Inflammatory macrophage (primary cell): ENCODE measurements around the gene PRRG4.
"Not testable (repeated sequence)": the region's sequence is repeated elsewhere in the genome, so short reads cannot be mapped to it uniquely, and the experiment has no call there.

ENCODE experiments used
- DNase-seq, 2 donors: peaks; one replicate each; pipeline ENCODE4 v3.0.0-alpha.2; 2020 to 2022
- total RNA-seq, 18 experiments: gene quantifications; one replicate each; lab custom pipeline; 2026; ENCODE audit warnings: mixed read lengths in 6 of 18, inconsistent platforms in 2 of 18; lab: John Stamatoyannopoulos, UW

PRRG4 gene
- total RNA-seq = 6.6 to 35.5 (median 14.6) reads per million in 18 experiments

DNA sequence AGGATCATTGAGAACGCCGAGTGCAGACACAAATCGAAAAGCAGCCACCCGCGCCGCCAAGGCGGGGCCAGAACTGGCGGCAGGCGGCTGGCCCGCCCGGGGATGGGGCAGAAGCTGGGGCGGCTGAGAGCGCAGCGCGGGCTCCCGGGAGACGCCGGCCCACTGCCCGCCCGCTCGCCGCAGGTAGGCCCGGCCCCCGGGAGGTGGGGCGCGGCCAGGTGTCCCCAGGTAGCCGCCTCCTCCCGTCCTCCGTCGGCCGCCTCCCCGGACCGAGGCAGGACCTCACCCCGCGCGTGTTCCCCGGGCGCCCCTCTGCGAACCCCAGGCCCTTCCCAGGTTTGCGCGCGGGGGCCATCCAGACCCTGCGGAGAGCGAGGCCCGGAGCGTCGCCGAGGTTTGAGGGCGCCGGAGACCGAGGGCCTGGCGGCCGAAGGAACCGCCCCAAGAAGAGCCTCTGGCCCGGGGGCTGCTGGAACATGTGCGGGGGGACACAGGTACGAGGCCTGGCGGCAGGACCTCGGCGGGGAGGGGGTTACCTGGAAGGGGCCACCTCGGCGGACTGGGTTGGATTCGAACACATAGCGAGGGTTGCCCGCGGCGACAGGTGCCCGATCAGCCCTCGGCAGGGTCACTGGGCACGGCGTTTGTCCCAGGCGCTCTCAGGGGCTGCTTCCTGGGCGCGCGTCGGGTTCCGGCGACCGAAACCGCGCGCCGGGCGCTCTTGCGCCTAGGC is at the start of gene PRRG4:
Gene PRRG4 (plus strand): TSS at position 248 of the 733 bp plus-strand sequence. CDS start 603 bp downstream, outside the sequence.
- DNase-seq = peak; percentile 83 to 86

DNA sequence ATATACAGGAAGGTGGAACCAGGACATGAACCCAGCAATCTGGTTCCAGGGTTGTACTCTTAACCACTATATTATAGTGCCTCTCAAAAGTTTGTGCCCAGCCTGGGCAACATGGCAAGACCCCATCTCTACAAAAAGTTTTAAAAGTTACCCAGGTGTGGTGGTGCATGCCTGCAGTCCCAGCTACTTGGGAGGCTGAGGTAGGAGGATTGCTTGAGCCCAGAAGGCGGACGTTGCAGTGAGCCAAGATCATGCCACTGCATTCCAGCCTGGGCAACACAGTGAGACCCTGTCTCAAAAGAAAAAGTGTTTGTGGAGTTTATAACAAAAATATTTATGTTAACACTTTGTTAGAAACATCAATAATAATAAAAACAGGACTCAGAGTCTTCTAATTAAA is 48.9 kb upstream of the PRRG4 start:
- DNase-seq = not testable (repeated sequence)

DNA sequence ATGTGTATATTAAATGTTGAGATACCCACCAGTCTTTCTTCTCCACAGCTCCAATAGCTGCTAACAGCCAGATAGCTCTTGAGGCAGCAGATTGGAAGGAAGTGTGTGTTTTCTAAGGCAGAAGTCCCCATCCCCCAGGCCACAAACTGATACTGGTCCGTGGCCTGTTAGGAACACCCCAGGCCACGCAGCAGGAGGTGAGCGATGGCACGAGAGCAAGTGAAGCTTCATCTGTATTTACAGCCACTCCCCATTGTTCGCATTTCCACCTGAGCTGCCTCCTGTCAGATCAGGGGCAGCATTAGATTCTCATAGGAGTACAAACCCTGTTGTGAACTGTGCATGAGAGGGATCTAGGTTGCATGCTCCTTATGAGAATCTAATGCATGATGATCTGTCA is 48.0 kb upstream of the PRRG4 start:
- no peak for DNase-seq

DNA sequence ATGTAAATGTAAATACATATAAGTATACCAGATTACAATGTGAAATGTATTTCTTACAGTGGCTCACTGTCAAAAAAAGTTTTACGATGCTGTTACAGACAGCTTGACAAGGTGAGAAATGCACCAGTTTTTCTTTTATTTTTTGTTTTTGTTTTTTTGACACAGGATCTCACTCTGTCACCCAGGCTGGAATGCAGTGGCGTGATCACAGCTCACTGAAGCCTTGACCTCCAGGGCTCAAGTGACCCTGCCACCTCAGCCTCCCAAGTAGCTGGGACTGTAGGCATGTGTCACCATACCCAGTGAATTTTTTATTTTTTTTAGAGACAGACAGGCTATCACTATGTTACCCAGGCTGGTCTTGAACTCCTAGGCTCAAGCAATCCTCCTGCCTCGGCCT is 44.5 kb upstream of the PRRG4 start:
- no peak for DNase-seq

DNA sequence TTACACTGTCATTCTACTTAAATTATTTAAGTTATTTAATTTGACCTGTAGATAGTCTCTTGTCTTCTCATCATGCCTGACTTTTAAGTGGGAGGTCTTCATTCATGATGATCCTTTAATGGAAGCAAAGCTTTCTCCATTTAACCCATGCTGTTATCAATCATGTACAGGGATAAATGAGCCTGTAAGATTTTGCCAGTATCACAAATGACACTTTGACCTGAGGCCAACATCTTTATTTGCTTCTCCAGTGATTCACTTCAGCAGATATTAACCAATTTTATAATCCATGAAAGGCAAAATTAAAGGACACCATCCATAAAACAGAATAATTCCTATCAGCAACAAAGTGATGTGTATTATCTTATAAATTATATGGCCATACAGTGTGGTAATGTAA is 42.9 kb upstream of the PRRG4 start:
- DNase-seq = no peak

DNA sequence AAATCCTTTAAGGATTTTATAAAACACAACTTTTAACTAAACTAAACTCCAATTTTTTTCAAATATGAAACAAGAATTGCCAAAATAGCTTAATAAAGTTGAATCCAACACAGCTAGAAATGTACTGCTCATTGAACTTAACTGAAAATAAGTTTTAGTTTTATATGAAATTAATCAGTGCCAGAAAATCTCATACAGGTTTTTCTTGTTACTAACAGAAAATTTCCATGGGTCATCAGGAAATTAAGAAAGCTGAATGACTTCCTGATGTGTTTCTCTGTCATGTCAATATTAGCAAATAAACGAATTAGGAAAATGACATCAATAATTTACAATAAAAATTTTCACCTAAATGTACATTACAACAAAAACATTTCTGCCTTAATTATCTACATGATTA is 38.8 kb upstream of the PRRG4 start:
- DNase-seq = no peak

DNA sequence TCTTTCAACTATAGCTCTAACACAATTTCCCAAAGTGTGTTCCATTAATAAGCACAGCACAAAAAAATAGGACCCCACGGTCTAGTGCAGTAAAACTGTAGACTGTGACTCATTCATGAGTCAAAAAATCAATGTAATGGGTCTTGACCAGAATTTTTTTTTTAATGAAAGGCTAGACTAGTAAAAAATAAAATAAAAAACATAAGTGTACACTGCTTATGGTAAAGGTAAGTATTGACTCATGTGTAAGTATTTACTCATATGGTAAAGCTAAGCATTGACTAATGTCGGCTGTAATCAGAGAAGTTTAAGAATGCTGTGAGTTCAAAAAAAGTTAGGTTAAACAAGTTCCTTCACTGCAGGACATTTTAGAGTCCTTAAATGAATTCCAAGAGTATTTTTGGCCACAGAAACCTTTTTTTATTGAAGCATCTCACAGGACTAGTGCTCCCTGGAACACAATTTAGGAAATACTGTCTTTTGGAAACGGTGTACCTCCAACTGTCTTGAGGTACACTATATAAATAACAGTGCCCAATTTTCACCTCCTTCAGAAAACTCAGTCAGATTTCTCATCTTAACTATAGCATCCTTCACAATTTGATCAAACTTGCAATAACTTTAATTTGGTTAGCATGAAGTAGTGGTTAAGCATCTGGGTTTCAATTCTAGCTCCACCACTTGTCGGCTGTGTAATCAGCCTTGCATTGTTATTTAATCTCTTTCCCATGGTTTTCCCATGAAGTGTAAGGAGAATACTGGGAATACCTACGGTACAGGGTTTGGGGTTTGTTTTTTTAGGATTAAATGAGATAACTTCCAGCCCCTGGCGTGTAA is 37.4 kb upstream of the PRRG4 start:
- no peak for DNase-seq

DNA sequence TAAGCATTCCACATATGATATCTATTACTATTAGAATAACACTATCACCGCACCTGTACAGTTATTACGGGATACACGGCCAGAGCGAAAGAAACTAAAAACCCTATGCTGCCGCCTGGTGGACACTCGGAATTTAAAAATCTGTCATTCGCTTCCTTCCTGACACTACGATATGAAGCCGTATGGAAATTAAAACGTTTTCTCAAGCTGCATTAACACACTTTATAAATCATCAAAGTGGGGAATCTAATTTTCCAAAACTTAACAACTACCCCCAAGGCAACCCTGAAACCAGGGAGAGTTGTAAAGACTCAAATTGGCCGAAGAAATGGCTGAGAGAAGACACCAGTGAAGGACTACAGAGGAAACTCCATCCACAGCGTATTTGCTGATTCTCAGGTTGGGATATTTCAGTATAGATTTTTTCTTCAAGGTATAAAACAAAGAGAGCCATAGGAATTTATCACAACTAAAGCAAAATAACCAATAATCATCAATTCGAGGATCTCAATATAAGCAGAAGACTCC is 36.7 kb upstream of the PRRG4 start:
- peak; percentile 57 to 65 for DNase-seq

DNA sequence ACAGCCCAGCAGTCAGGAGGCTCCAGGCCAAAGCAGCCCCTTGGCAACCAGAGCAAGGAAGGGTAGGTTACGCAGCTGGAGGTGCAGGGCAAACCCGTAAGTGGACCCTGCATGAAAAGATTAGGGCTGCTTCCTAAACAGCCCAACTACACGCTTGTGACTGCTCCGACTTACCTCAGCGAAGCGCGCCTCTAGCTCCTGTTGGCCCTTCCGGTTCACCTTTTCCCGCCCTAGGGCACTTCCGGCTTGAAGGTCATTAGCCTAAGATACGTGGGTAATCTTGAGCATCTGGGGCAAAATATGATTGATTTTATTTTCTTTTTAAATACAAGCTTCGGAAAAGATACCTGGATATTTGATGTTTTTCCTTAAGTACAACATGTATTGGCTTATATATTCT is 35.3 kb upstream of the PRRG4 start, which contains the start of gene CCDC73:
Gene CCDC73 (minus strand): TSS at position 224 of the 400 bp plus-strand sequence. CDS start 34,419 bp downstream, outside the sequence.
- DNase-seq = no peak

DNA sequence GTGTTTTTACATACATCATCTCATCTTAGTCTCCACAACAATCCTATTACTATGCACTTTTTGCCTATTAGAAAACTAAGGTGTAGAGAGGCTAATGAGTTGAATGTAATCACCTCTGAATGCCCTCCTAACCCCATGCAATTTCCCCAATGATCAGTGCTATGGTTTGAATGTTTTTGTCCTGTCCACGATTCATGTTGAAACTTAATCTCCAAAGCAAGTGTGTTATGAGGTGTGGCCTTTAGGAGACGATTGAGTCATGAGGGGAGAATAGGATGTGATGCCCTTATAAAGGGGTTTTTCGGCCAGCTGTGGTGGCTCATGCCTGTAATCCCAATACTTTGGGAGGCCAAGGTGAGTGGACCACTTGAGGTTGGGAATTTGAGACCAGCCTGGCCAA is 33.3 kb upstream of the PRRG4 start:
- DNase-seq = no peak

DNA sequence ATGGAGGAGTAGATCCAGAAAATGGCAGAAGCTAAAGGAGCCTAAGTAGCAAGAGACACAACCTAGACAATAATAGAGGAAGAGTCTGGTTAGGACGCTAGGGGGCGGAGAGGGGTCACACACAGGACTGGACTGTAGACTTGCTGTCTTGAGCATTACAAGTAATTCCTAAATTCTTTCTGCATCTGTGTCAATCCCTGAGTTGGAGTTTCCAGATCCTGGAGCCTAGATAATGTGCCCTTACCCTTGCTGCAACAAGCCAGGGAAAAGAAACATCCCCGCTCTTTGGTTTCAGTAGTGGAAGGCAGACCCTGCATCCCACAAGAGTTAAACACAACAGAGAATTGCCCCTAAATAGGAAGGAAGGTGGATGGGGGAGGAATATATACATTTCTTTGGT is 20.4 kb upstream of the PRRG4 start:
- peak; percentile 75 to 81 for DNase-seq

DNA sequence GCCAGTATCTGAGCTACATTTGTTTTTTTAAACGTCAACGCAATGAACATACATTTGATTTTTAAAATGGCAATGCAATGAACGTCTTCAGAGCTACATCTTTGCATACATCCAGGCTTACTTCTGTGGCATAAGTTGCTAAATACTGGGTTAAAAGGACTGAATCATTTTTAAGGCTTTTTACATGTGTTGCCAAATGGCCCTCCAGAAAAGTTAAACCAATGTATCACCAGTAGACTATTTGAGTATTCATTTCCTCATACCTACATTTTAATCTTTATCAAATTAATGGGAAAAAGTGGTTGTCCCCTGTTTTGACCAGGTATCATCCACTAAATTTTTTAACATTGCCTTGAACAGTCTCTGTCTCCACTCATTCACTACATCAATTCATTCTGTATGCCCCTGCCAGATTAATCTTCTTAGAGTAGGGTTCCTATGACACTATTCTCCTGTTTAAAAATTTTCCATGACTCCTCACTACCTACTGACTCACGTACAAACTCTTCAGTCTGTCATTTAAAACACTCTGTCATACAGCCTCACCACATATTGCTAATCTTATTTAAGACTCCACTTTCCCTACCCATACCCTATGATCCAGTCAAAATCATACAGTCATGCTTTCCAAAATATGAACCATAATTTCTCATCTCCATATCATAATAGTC is 12.4 kb upstream of the PRRG4 start:
- no peak for DNase-seq

DNA sequence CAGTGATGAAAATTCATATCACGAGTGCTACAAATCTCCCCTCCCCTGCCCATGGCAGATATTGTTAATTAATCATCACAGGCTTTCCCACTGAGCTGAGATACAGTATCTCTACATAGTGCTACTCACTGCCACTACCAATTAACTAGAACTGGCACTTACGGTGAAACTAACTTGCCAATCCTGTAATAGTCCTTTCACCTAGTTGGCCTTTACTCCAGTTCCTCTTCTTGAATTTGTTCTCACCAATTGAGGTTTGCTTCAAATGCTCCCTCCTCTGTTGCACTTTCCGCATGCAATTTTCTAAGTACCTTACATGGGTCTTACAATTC is 11.9 kb upstream of the PRRG4 start:
- peak in 1 of 2 donors; percentile 2 for DNase-seq

DNA sequence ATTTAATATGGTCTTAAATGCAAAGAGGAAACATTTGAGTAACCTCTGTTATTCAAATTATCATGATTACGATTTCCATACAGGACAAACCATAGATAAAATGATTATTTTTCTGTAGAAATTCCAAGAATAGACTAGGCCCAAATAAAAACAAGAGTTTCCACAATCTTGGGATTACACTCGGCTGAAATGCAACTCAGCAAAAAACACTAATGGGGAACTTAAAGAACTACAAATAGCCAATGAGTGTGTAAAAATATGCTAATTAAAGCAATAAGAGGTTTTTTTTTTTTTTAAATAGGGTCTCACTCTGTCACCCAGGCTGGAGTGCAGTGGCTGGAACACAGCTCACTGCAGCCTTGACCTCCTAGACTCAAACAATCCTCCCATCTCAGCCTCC is 10.5 kb upstream of the PRRG4 start:
- no peak for DNase-seq

DNA sequence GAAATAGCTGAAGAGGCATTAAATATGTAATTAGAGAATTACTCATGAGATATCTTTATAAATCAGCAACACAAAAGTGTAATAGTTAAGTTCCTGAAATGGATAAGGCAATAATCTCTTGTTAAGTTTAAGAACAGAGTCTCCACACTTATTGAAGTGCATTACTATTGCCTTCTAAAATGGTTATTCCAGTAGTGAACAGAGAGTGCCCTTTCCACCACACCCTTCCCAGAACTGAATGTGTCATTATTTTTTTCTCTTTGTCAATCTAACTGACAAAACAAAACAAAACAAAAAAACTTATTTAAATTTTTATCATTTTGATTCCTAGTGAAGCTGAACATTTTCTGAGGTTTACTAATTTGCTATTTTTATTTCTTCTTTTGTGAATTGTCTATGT is 9.2 kb upstream of the PRRG4 start:
- DNase-seq = peak in 1 of 2 donors; percentile 21

DNA sequence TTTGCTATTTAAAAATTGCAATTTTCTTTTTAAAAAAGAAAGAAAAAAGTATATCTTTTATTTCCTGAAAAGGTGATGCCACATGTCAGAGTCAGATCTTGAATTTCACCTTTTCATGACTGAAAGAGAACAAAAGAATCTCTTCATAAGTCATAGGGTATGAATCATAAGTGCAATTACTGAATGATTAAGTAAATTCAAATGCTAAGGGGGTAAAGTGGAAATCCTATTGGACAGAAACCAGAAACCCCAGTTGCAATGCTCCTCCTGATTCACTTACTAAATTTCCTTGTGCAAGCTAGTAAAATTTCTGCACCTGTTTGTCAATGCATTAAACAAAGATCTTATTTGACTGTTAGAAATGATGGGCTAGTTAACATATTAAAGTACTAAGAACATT is 8.2 kb upstream of the PRRG4 start:
- no peak for DNase-seq

DNA sequence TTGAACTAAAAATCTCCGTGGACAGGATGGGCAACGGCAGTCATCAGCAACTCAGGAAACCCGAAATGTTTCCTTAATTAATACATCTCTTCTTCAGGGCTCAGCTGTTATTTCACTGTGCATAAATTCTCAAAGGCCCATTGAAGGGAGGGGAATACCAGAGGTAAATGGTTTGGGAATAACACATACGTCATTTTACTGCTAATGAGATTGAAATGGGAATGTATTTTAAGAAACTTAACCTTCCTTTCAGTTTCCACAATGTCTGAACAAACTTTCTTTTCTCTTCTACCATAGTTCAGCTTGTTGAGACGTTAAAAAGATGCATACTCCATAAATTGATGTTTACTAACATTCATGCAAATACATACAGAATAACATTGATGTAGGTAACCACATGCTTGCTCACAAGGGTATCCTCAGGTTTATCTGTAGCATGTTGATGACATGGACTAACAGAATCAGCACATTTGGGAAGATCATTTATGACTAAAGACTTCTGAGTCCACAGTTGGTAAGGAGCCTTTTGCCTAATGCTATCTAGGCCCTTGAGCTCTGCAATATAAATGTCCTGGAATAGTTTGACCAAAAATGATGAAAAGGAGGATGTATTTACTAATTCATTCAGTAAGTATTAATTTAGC is 7.7 kb upstream of the PRRG4 start:
- DNase-seq = no peak

DNA sequence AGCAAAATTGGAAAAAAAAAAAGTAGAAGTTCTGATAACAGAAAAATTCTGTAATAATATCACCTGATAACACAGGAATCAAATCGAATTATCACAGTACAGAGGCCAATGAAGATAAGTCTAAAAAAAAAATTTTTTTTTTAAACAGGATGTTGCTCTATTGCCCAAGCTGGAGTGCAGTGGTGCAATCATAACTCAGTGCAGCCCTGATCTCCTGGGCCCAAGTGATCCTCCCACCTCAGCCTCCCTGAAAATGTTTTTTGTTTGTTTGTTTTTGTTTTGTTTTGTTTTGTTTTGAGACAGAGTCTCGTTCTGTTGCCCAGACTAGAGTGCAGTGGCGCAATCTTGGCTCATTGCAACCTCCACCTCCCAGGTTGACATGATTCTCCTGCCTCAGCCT is 6.1 kb upstream of the PRRG4 start:
- DNase-seq = peak; percentile 35 to 49

DNA sequence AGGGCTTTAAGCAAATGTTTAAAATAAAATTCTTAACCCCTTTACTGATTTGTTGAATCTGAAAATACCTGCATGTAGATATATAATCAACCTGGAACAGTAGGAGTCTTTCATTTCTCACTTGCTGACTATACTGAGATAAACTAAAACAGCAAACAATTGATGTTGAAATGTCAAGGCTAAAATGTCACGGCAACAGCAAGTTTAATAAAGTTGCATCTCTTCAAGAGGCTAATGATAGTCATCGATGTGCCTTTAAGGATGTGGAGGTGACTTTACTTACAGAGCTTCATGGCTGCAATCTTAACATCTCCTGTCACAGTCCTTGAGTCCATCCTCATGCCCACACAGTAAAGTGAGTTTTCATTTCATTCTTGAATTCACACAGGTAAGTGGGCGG is 3.6 kb upstream of the PRRG4 start:
- DNase-seq = no peak

DNA sequence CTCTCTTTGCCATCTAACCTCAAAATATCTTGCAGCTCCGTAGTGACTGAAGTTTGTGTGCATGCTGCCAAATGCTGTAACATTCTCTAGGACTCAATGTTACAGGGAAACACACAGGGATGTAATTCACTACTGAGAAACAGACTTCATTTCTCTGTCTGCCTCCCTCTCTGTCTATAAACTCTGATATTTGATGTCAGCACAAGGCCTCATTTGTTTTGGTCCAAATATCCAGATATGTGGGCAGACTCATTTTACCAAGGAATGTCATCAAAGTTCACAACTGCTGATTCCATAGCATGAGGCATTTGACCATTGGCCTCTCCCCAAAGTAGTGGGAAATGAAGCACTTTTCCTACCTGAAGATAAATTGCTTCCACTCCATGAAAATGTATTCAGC is 2.5 kb upstream of the PRRG4 start:
- DNase-seq = no peak

DNA sequence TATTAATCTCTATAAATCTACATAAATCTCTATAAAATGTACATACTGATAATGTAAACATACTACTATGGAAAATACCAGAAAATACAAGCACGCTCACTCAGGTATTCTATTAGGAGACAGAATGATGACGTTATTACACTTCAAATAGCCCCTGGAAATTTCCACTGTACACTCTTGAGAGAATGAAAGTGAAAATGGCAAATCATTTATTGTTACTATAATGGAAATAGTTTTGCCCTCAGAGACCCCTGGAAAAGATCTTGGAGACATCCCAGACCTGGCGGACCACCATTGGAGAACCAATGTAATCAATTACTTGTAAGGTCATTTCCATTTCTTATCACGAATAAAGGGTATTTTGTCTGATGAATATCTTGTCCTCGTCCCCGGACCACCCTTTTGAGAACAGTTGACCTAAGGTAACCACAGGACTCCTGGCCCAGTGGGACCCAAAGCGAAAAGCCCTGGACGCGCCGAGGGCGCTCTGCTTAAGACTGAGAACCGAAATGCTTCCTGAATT is 509 bp upstream of the PRRG4 start:
- peak in 1 of 2 donors; percentile 15 for DNase-seq

DNA sequence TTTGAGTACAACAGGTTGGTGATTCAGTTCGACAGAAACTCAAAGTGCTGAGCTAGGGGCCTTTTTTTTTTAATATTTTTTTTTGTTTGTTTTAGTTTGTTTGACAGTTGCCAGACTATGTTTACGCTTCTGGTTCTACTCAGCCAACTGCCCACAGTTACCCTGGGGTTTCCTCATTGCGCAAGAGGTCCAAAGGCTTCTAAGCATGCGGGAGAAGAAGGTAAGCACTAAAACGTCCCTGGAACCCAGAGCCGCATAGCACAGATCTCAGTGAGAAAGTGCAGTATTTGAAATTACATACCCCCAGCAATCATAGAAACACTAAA is 649 bp downstream of the PRRG4 start:
- peak; percentile 47 to 54 for DNase-seq

DNA sequence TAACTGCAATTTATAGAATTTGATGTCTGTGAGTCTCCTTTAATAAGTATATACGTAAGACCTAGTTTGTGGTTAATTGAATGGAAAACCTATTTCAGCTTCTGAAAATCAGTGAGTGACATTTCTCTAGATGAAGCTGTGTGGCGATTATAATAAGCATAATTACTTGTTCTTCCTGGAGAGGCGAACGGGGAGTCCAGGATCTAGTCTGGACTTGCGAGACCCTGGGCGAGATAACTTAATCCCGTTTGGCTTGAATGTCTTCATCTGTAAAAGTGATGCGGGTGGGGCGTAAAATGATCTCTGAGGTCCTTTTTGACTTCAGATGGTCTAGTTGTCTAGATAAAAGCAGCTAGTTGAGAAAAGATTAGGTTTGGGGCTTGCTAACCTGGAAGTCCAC is 1.1 kb downstream of the PRRG4 start:
- no peak for DNase-seq
